GM12878 (cell line): ENCODE measurements around the gene LEF1. TPM values are rescaled to one million over a fixed set of nuclear protein-coding genes. Genes with fewer than 3 reads are reported as not detected.
A peak's percentile ranks its signal among the peaks of the same experiment; 100 is the strongest.

Experiments used
- ASH2L ChIP-seq: fragments of 300-600, 200-600 bp; sonication (generic); IDR thresholded peaks from 2 replicates; pipeline ENCODE4 v1.6.1; 2017; ENCODE audit warnings: low read depth, mild to moderate bottlenecking, borderline replicate concordance
- ATF3 ChIP-seq: IDR thresholded peaks from 2 replicates; pipeline ENCODE4 v1.6.1; 2011; ENCODE audit warnings: low read depth, mild to moderate bottlenecking, low read length, moderate library complexity, borderline replicate concordance; ENCODE audit errors: extremely low read depth
- ATF7 ChIP-seq: fragments of 450-650 bp; IDR thresholded peaks from 2 replicates; pipeline ENCODE4 v1.6.1; 2016; ENCODE audit warnings: low read depth, mild to moderate bottlenecking
- BACH1 ChIP-seq: fragments of 450-650 bp; IDR thresholded peaks from 2 replicates; pipeline ENCODE4 v1.6.1; 2017; ENCODE audit warnings: mild to moderate bottlenecking, borderline replicate concordance
- CEBPZ ChIP-seq: fragments of 150-350 bp; IDR thresholded peaks from 2 replicates; pipeline ENCODE4 v1.6.1; 2016; ENCODE audit warnings: low read depth, low read length
- CTCF ChIP-seq, 3 experiments: IDR thresholded peaks in 2 of 3; conservative IDR thresholded peaks in 1 of 3; 2 replicates each; pipeline ENCODE4 v1.5.1; 2011; ENCODE audit warnings: low read depth in 3 of 3, low read length in 3 of 3, mild to moderate bottlenecking in 3 of 3, control low read depth in 2 of 3, moderate library complexity in 2 of 3, inconsistent platforms in 1 of 3, mixed read lengths in 1 of 3; ENCODE audit not compliant: control insufficient read depth in 2 of 3, insufficient read depth in 1 of 3; ENCODE audit errors: extremely low read depth in 1 of 3
- E2F4 ChIP-seq: IDR thresholded peaks from 2 replicates; pipeline ENCODE4 v1.6.1; 2012; ENCODE audit warnings: low read depth, low read length, improper control_type of control experiment
- EED ChIP-seq: sonication (generic); IDR thresholded peaks from 2 replicates; pipeline ENCODE4 v1.6.1; 2016; ENCODE audit warnings: antibody characterized with exemption, low read depth
- HCFC1 ChIP-seq: fragments of 150-350 bp; IDR thresholded peaks from 2 replicates; pipeline ENCODE4 v1.6.1; 2014; ENCODE audit warnings: low read length
- IKZF1 ChIP-seq: fragments of 450-650 bp; conservative IDR thresholded peaks from 2 replicates; pipeline ENCODE4 v1.6.1; 2017; ENCODE audit warnings: antibody characterized with exemption, mild to moderate bottlenecking
- KLF5 ChIP-seq: fragments of 450-650 bp; IDR thresholded peaks from 2 replicates; pipeline ENCODE4 v1.6.1; 2014; ENCODE audit warnings: mild to moderate bottlenecking; ENCODE audit not compliant: partially characterized antibody
- LARP7 ChIP-seq: fragments of 450-650 bp; IDR thresholded peaks from 2 replicates; pipeline ENCODE4 v1.6.1; 2017; ENCODE audit warnings: mild to moderate bottlenecking
- MTA3 ChIP-seq: IDR thresholded peaks from 2 replicates; pipeline ENCODE4 v1.6.1; 2012; ENCODE audit warnings: low read length, inconsistent platforms, borderline replicate concordance
- MYB ChIP-seq: fragments of 150-350 bp; IDR thresholded peaks from 2 replicates; pipeline ENCODE4 v1.6.1; 2014; ENCODE audit warnings: mild to moderate bottlenecking, low read depth, low read length, borderline replicate concordance
- NR2C1 ChIP-seq: fragments of 450-650 bp; IDR thresholded peaks from 2 replicates; pipeline ENCODE4 v1.6.1; 2017; ENCODE audit warnings: antibody characterized with exemption, mild to moderate bottlenecking, moderate library complexity
- RAD51 ChIP-seq: fragments of 450-650 bp; IDR thresholded peaks from 2 replicates; pipeline ENCODE4 v1.6.1; 2016; ENCODE audit warnings: moderate library complexity, mild to moderate bottlenecking, inconsistent platforms
- RB1 ChIP-seq: fragments of 450-650 bp; formaldehyde crosslinking; IDR thresholded peaks from 2 replicates; pipeline ENCODE4 v1.6.1; 2017; ENCODE audit warnings: mild to moderate bottlenecking, borderline replicate concordance
- RCOR1 ChIP-seq: conservative IDR thresholded peaks from 2 replicates; pipeline ENCODE4 v1.6.1; 2012; ENCODE audit warnings: low read depth, low read length, improper control_type of control experiment
- SIX5 ChIP-seq: IDR thresholded peaks from 2 replicates; pipeline ENCODE4 v1.6.1; 2011; ENCODE audit warnings: mild to moderate bottlenecking, low read depth, low read length, moderate library complexity; ENCODE audit not compliant: severe bottlenecking
- SREBF2 ChIP-seq: IDR thresholded peaks from 2 replicates; pipeline ENCODE4 v1.6.1; 2012; ENCODE audit warnings: mild to moderate bottlenecking, low read length
- SUPT20H ChIP-seq: IDR thresholded peaks from 2 replicates; pipeline ENCODE4 v1.6.1; 2011; ENCODE audit warnings: low read depth, mild to moderate bottlenecking, low read length, moderate library complexity, borderline replicate concordance; ENCODE audit not compliant: control insufficient read depth
- TARDBP ChIP-seq: IDR thresholded peaks from 2 replicates; pipeline ENCODE4 v1.6.1; 2016; ENCODE audit warnings: borderline replicate concordance
- USF2 ChIP-seq: IDR thresholded peaks from 2 replicates; pipeline ENCODE4 v1.6.1; 2011; ENCODE audit warnings: low read depth, low read length, improper control_type of control experiment, borderline replicate concordance
- YBX1 ChIP-seq: fragments of 450-650 bp; IDR thresholded peaks from 2 replicates; pipeline ENCODE4 v1.6.1; 2016; ENCODE audit warnings: antibody characterized with exemption
- ZBED1 ChIP-seq: IDR thresholded peaks from 2 replicates; pipeline ENCODE4 v1.6.1; 2016; ENCODE audit warnings: borderline replicate concordance
- ZNF622 ChIP-seq: fragments of 450-650 bp; IDR thresholded peaks from 2 replicates; pipeline ENCODE4 v1.6.1; 2017; ENCODE audit warnings: mild to moderate bottlenecking, inconsistent platforms
- ZSCAN29 ChIP-seq: fragments of 450-650 bp; IDR thresholded peaks from 2 replicates; pipeline ENCODE4 v1.6.1; 2017; ENCODE audit warnings: mild to moderate bottlenecking, moderate library complexity
- polyA plus RNA-seq, 11 experiments: library from polyadenylated mRNA; depleted of rRNA in 4 of 11; unstranded in 6 of 11; stranded (reverse) in 5 of 11; fragments of >200 nt; fragmentation: Nextera tagmentation in 4 of 11; fragmentation: Illumina TruSeq in 1 of 11; extraction: Ambion mirVana in 4 of 11; extraction: Trizol in 1 of 11; gene quantifications; 1 replicate in 1 of 11; 2 replicates in 10 of 11; pipeline versions ENCODE4 v1.2.1 to v1.2.3, GENCODE V29; 2011 to 2016; ENCODE audit warnings: inconsistent platforms in 2 of 11, missing spikeins in 2 of 11, low read depth in 1 of 11
- total RNA-seq, 4 experiments: library from RNA; depleted of rRNA in 3 of 4; stranded (reverse); fragments of >200 nt in 3 of 4; fragmentation: Illumina TruSeq in 1 of 4; extraction: Trizol in 1 of 4; gene quantifications; 2 replicates each; pipeline versions ENCODE4 v1.2.1 to v1.2.3, GENCODE V29; 2013 to 2021

LEF1 gene
- total and polyA plus RNA-seq, 10 of the 15 experiments (the other 5 are each of a cell fraction or from before 2014, with no cell fraction given), result 10.2 to 38.1 (median 19.5) TPM

GRCh38 chr4:108109997-108110416 is 58.7 kb downstream of the LEF1 start (continued):
- TF ChIP-seq CEBPZ (no peak), ZSCAN29 (no peak), ATF3 (no peak), SUPT20H (no peak), ATF7 (peak; percentile 36; the same call in 1 of the 2 replicates), ASH2L (no peak), YBX1 (no peak), ZNF622 (no peak), EED (no peak), ZBED1 (no peak), NR2C1 (no peak), BACH1 (no peak), CTCF (IDR thresholded peaks at IDR 0.05 in 2 of 3, conservative IDR thresholded peaks at IDR 0.05 in 1 of 3; ENCODE audit: control insufficient read depth in 2 of 3, extremely low read depth in 1 of 3, insufficient read depth in 1 of 3, low read depth in 3 of 3, low read length in 3 of 3) (no peak; a peak in 1 of 6 replicates), RCOR1 (no peak), RAD51 (no peak), SREBF2 (no peak), KLF5 (no peak), E2F4 (no peak), RB1 (no peak), TARDBP (no peak), MTA3 (no peak), SIX5 (no peak), MYB (no peak), HCFC1 (no peak), USF2 (no peak), IKZF1 (peak; percentile 37), LARP7 (no peak)
